Measurements from ENCODE around the gene SPSB4. TPM values are rescaled to one million over a fixed set of nuclear protein-coding genes. Genes with fewer than 3 reads are reported as not detected.

The SPSB4 gene
- total RNA-seq (2022; extraction: Qiagen RNA extraction; ENCODE audit: low read depth): 0.10 to 0.27 TPM (median 0.16 TPM) in 5 replicates

GRCh38 chr3:141050576-141051442, at the start of gene SPSB4:
Gene SPSB4 (plus strand): TSS chr3:141051347. CDS start chr3:141066105, 14,758 bp downstream.

Other genes with a start within 250 kb of the SPSB4 start
- 17.0 to 24.2 TPM (median 21.0 TPM) in 5 replicates for gene SLC25A36, start 109.5 kb upstream of the SPSB4 start, total RNA-seq (2022; extraction: Qiagen RNA extraction; ENCODE audit: low read depth)
- 9.7 to 14.0 TPM (median 12.2 TPM) in 5 replicates for gene PXYLP1, start 180.5 kb downstream of the SPSB4 start, total RNA-seq (2022; extraction: Qiagen RNA extraction; ENCODE audit: low read depth)

All from A549 treated with DMSO at 1 μM for 4 hours (cell line).